Sigmoid colon (tissue), 4 donors: Measurements from ENCODE around the gene SLC44A1.

Experiments used
- EP300 ChIP-seq, 4 donors: sonication (generic); formaldehyde crosslinking; IDR thresholded peaks; one replicate each; pipeline ENCODE4 v1.6.1; 2017; ENCODE audit warnings: antibody characterized with exemption in 4 of 4
- POLR2A ChIP-seq, 2 donors: fragments of 450-650 bp; IDR thresholded peaks; one replicate each; pipeline ENCODE4 v1.6.1; 2016; ENCODE audit warnings: antibody characterized with exemption in 2 of 2, mild to moderate bottlenecking in 2 of 2, moderate library complexity in 2 of 2
- POLR2AphosphoS5 ChIP-seq, 4 donors: sonication (generic); formaldehyde crosslinking; IDR thresholded peaks; one replicate each; pipeline ENCODE4 v1.6.1; 2017; ENCODE audit warnings: antibody characterized with exemption in 4 of 4
- TF ChIP-seq, protein P1 (sequence below), 4 experiments: fragments of 450-650 bp in 3 of 4; fragments of 200-600 bp in 1 of 4; IDR thresholded peaks; one replicate each; pipeline ENCODE4 v1.5.1; 2016 to 2019; ENCODE audit warnings: antibody characterized with exemption in 4 of 4, mild to moderate bottlenecking in 3 of 4, moderate library complexity in 2 of 4

DNA sequence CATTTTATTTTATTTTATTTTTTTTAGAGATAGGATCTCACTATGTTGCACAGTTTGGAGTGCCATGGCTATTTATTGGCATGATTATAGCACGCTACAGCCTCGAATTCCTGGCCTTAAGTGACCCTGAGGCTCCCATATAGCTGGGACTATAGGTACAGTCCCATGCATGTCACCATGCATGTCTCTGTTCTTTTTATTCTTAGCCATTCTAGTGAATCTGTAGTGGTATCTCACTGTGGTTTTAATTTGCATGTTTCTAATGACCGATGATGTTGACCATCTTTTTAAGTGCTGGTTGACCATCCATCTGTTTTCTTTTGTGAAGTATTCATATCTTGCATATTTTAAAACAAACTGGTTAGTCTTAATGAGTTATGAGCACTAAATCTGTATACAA, 76.1 kb downstream of the SLC44A1 start:
- TF ChIP-seq, protein P1, sequence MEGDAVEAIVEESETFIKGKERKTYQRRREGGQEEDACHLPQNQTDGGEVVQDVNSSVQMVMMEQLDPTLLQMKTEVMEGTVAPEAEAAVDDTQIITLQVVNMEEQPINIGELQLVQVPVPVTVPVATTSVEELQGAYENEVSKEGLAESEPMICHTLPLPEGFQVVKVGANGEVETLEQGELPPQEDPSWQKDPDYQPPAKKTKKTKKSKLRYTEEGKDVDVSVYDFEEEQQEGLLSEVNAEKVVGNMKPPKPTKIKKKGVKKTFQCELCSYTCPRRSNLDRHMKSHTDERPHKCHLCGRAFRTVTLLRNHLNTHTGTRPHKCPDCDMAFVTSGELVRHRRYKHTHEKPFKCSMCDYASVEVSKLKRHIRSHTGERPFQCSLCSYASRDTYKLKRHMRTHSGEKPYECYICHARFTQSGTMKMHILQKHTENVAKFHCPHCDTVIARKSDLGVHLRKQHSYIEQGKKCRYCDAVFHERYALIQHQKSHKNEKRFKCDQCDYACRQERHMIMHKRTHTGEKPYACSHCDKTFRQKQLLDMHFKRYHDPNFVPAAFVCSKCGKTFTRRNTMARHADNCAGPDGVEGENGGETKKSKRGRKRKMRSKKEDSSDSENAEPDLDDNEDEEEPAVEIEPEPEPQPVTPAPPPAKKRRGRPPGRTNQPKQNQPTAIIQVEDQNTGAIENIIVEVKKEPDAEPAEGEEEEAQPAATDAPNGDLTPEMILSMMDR (IDR thresholded peaks at IDR 0.05): no peak
- TF ChIP-seq EP300 (IDR thresholded peaks at IDR 0.05) (no peak), POLR2A (IDR thresholded peaks at IDR 0.05) (no peak), POLR2AphosphoS5 (IDR thresholded peaks at IDR 0.05) (no peak)
